Keratinocyte (primary cell): ENCODE results near the gene ATXN10. TPM values are rescaled to one million over a fixed set of nuclear protein-coding genes. Genes with fewer than 3 reads are reported as not detected.

ENCODE experiments used
- DNase-seq: peaks from one replicate; pipeline ENCODE4 v3.0.0-alpha.2; 2011; ENCODE audit warnings: low read depth, missing footprints, low spot score
- FAIRE-seq: peaks from 2 replicates; lab custom pipeline; 2011; peaks lifted over from hg19 to GRCh38; lab: Jason Lieb, UNC
- H2AFZ ChIP-seq: 2 replicates; pipeline ENCODE4 v1.6.0; 2012; ENCODE audit warnings: low read length, control low read depth, inconsistent platforms; ENCODE audit not compliant: control insufficient read depth
- H3K27ac ChIP-seq: 2 replicates; pipeline ENCODE4 v1.5.1; 2011; ENCODE audit warnings: low read length; ENCODE audit not compliant: control insufficient read depth, insufficient read depth
- H3K27me3 ChIP-seq: 3 replicates; pipeline ENCODE4 v1.6.0; 2011; ENCODE audit warnings: low read length; ENCODE audit not compliant: control insufficient read depth, insufficient read depth; ENCODE audit errors: extremely low read depth
- H3K36me3 ChIP-seq, 2 experiments: 2 replicates in 1 of 2; 3 replicates in 1 of 2; pipeline ENCODE4 v1.5.1; 2011; ENCODE audit warnings: low read length in 2 of 2, mild to moderate bottlenecking in 1 of 2; ENCODE audit not compliant: control insufficient read depth in 2 of 2, insufficient read depth in 2 of 2; ENCODE audit errors: extremely low read depth in 1 of 2
- H3K4me1 ChIP-seq: 3 replicates; pipeline ENCODE4 v1.5.1; 2011; ENCODE audit warnings: low read length; ENCODE audit not compliant: control insufficient read depth, insufficient read depth; ENCODE audit errors: extremely low read depth
- H3K4me2 ChIP-seq: 3 replicates; pipeline ENCODE4 v1.6.0; 2011; ENCODE audit warnings: low read depth, low read length; ENCODE audit not compliant: control insufficient read depth, insufficient read depth; ENCODE audit errors: extremely low read depth
- H3K4me3 ChIP-seq, 3 experiments: fragments of 200-600 bp in 1 of 3; sonication (generic) in 1 of 3; 2 replicates in 2 of 3; 3 replicates in 1 of 3; pipeline ENCODE4 v1.5.1; 2011 to 2016; ENCODE audit warnings: low read length in 3 of 3, mild to moderate bottlenecking in 3 of 3, control low read depth in 2 of 3, inconsistent platforms in 1 of 3, low read depth in 1 of 3, mixed read lengths in 1 of 3, mixed run types in 1 of 3, moderate library complexity in 1 of 3; ENCODE audit not compliant: control insufficient read depth in 2 of 3, insufficient read depth in 2 of 3; ENCODE audit errors: extremely low read depth in 1 of 3
- H3K79me2 ChIP-seq: 2 replicates; pipeline ENCODE4 v1.6.0; 2012; ENCODE audit warnings: low read length; ENCODE audit not compliant: control insufficient read depth, insufficient read depth
- H3K9ac ChIP-seq: 3 replicates; pipeline ENCODE4 v1.6.0; 2011; ENCODE audit warnings: low read length; ENCODE audit not compliant: control insufficient read depth, insufficient read depth; ENCODE audit errors: extremely low read depth
- H3K9me1 ChIP-seq: 3 replicates; pipeline ENCODE4 v1.6.0; 2011; ENCODE audit warnings: low read length; ENCODE audit not compliant: control insufficient read depth, insufficient read depth; ENCODE audit errors: extremely low read depth
- H3K9me3 ChIP-seq: 2 replicates; pipeline ENCODE4 v1.5.1; 2012; ENCODE audit warnings: low read depth, low read length; ENCODE audit not compliant: control insufficient read depth
- H4K20me1 ChIP-seq: 3 replicates; pipeline ENCODE4 v1.6.0; 2011; ENCODE audit warnings: low read length; ENCODE audit not compliant: control insufficient read depth, insufficient read depth; ENCODE audit errors: extremely low read depth
- CTCF ChIP-seq, 3 experiments: IDR thresholded peaks in 1 of 3; conservative IDR thresholded peaks in 1 of 3; optimal IDR thresholded peaks in 1 of 3; 2 replicates in 2 of 3; 3 replicates in 1 of 3; pipeline versions ENCODE3 to v1.5.1; 2011; ENCODE audit warnings: low read length in 3 of 3, mild to moderate bottlenecking in 3 of 3, moderate library complexity in 2 of 3, control low read depth in 1 of 3, inconsistent platforms in 1 of 3; ENCODE audit not compliant: insufficient read depth in 2 of 3; ENCODE audit errors: extremely low read depth in 1 of 3
- EZH2 ChIP-seq: IDR thresholded peaks from one replicate; pipeline ENCODE4 v1.6.1; 2012; ENCODE audit warnings: inconsistent platforms, mild to moderate bottlenecking, low read length, moderate library complexity
- dilution Hi-C: fragments of 300-500 bp; cut with MboI; formaldehyde crosslinking; loops from one replicate; pipeline ENCODE4 v1.7.0; 2020; ENCODE audit warnings: low sequenced_read_pairs; ENCODE audit not compliant: extremely low pct_ligation_motif_present
- polyA plus RNA-seq, 5 experiments: library from polyadenylated mRNA; depleted of rRNA in 3 of 5; stranded (reverse) in 3 of 5; stranded (forward) in 1 of 5; unstranded in 1 of 5; fragments of >200 nt; gene quantifications; 1 replicate in 1 of 5; 2 replicates in 3 of 5; 3 replicates in 1 of 5; pipeline versions ENCODE4 v1.2.1 to v1.2.3, GENCODE V29; 2011 to 2012; ENCODE audit warnings: missing spikeins in 2 of 5, low read depth in 1 of 5, low replicate concordance in 1 of 5

Gene ATXN10
- polyA plus RNA-seq, 1 donor (not counting 4 experiments of a cell fraction or from before 2014, with no cell fraction given), result 276 TPM

- Histone ChIP-seq H2AFZ (no peak overlapping the region), H3K79me2 (peaks cover 18% of the 10 kb centered on the region), H3K9me3 (no peaks in the 10 kb centered on the region), H4K20me1 (no peaks in the 10 kb centered on the region), H3K36me3 (peaks cover 7 to 17% of the 10 kb centered on the region in 2 experiments), H3K27me3 (no peaks in the 10 kb centered on the region), H3K9me1 (peaks cover 2% of the 10 kb centered on the region), H3K4me3 (no peak overlapping the region), H3K4me2 (no peak overlapping the region), H3K27ac (no peak overlapping the region), H3K4me1 (peaks cover 22% of the 10 kb centered on the region), H3K9ac (no peak overlapping the region)
- no peak for FAIRE-seq
- DNase-seq, result no peak
- dilution Hi-C loops, result no loop called here
- TF ChIP-seq CTCF (optimal IDR thresholded peaks at IDR 0.05 in 1 of 3, IDR thresholded peaks at IDR 0.05 in 1 of 3, conservative IDR thresholded peaks at IDR 0.05 in 1 of 3; ENCODE audit: extremely low read depth in 1 of 3, insufficient read depth in 2 of 3, low read length in 3 of 3), result no peak
- no peak for TF ChIP-seq EZH2
Measured at GRCh38 chr22:45707605-45708004, 36.0 kb downstream of the ATXN10 start.

- Histone ChIP-seq H3K4me2 (no peak overlapping the region), H2AFZ (no peak overlapping the region), H3K4me1 (peaks cover 22% of the 10 kb centered on the region), H3K79me2 (peaks cover 18% of the 10 kb centered on the region), H3K36me3 (peaks cover 4 to 11% of the 10 kb centered on the region in 2 experiments), H3K27ac (no peak overlapping the region), H4K20me1 (no peaks in the 10 kb centered on the region), H3K4me3 (no peak overlapping the region), H3K9me1 (no peaks in the 10 kb centered on the region), H3K9ac (no peak overlapping the region), H3K27me3 (no peaks in the 10 kb centered on the region), H3K9me3 (no peaks in the 10 kb centered on the region)
- no peak for DNase-seq
- FAIRE-seq, result no peak
- TF ChIP-seq CTCF (optimal IDR thresholded peaks at IDR 0.05 in 1 of 3, IDR thresholded peaks at IDR 0.05 in 1 of 3, conservative IDR thresholded peaks at IDR 0.05 in 1 of 3; ENCODE audit: extremely low read depth in 1 of 3, insufficient read depth in 2 of 3, low read length in 3 of 3) (no peak), EZH2 (no peak)
- dilution Hi-C loops, result no loop called here
Measured at GRCh38 chr22:45708145-45708544, 36.5 kb downstream of the ATXN10 start.
